ENCODE measurements around the gene TBX3. TPM values are rescaled to one million over a fixed set of nuclear protein-coding genes. Genes with fewer than 3 reads are reported as not detected.

Gene TBX3
- total and polyA plus RNA-seq, 5 donors from 2014 or later: not detected

- Histone ChIP-seq H3K9me3 (ENCODE audit: control insufficient read depth in 2 of 2, low read length in 2 of 2) (no peaks in the 10 kb centered on the region), H3K27me3 (ENCODE audit: control insufficient read depth, insufficient read depth, low read length) (no peaks in the 10 kb centered on the region), H3K36me3 (ENCODE audit: control insufficient read depth, insufficient read depth, low read length) (no peaks in the 10 kb centered on the region), H3K4me1 (ENCODE audit: control insufficient read depth, insufficient read depth, low read length, poor library complexity, severe bottlenecking) (no peaks in the 10 kb centered on the region), H3K27ac (ENCODE audit: insufficient read depth, low read length, poor library complexity, severe bottlenecking) (no peak overlapping the region), H3K4me3 (ENCODE audit: low read depth, low read length) (no peak overlapping the region)
- no peak overlapping the region for H3K27ac Mint-ChIP-seq
- no peaks in the 10 kb centered on the region for H3K36me3 Mint-ChIP-seq
- no peaks in the 10 kb centered on the region for H3K4me1 Mint-ChIP-seq
- H3K4me3 Mint-ChIP-seq: no peak overlapping the region
- no peak for DNase-seq
- H3K27me3 Mint-ChIP-seq: peaks cover 4% of the 10 kb centered on the region
- ATAC-seq (ENCODE audit: low read depth in 2 of 2): no peak
- no peaks in the 10 kb centered on the region for H3K9me3 Mint-ChIP-seq
These were observed 47.1 kb downstream of the TBX3 start for GRCh38 chr12:114636723-114637480.

GRCh38 chr12:114631242-114631641, 52.7 kb downstream of the TBX3 start:
- Histone ChIP-seq H3K4me1 (ENCODE audit: control insufficient read depth, insufficient read depth, low read length, poor library complexity, severe bottlenecking) (no peaks in the 10 kb centered on the region), H3K27ac (ENCODE audit: insufficient read depth, low read length, poor library complexity, severe bottlenecking) (no peak overlapping the region), H3K27me3 (ENCODE audit: control insufficient read depth, insufficient read depth, low read length) (no peaks in the 10 kb centered on the region), H3K36me3 (ENCODE audit: control insufficient read depth, insufficient read depth, low read length) (no peaks in the 10 kb centered on the region), H3K9me3 (ENCODE audit: control insufficient read depth in 2 of 2, low read length in 2 of 2) (no peaks in the 10 kb centered on the region), H3K4me3 (ENCODE audit: low read depth, low read length) (no peak overlapping the region)
- no peak for DNase-seq
- no peak for ATAC-seq (ENCODE audit: low read depth in 2 of 2)
- H3K9me3 Mint-ChIP-seq: no peaks in the 10 kb centered on the region
- H3K4me3 Mint-ChIP-seq: no peak overlapping the region
- H3K27me3 Mint-ChIP-seq: no peaks in the 10 kb centered on the region
- peak overlapping the region in 1 of 3 donors; percentile 9 for H3K27ac Mint-ChIP-seq
- no peaks in the 10 kb centered on the region for H3K4me1 Mint-ChIP-seq
- no peaks in the 10 kb centered on the region for H3K36me3 Mint-ChIP-seq

GRCh38 chr12:114628199-114628598, 55.8 kb downstream of the TBX3 start:
- no peaks in the 10 kb centered on the region for H3K4me1 ChIP-seq (ENCODE audit: control insufficient read depth, insufficient read depth, low read length, poor library complexity, severe bottlenecking)
- no peak overlapping the region for H3K4me3 ChIP-seq (ENCODE audit: low read depth, low read length)
- no peak overlapping the region for H3K4me3 Mint-ChIP-seq
- H3K36me3 Mint-ChIP-seq: no peaks in the 10 kb centered on the region
- DNase-seq: no peak
- H3K27ac ChIP-seq (ENCODE audit: insufficient read depth, low read length, poor library complexity, severe bottlenecking): no peak overlapping the region
- no peak overlapping the region for H3K27ac Mint-ChIP-seq
- H3K36me3 ChIP-seq (ENCODE audit: control insufficient read depth, insufficient read depth, low read length): no peaks in the 10 kb centered on the region
- no peaks in the 10 kb centered on the region for H3K27me3 ChIP-seq (ENCODE audit: control insufficient read depth, insufficient read depth, low read length)
- no peaks in the 10 kb centered on the region for H3K4me1 Mint-ChIP-seq
- no peaks in the 10 kb centered on the region for H3K27me3 Mint-ChIP-seq
- peaks cover 0 to 6% (median 0%) of the 10 kb centered on the region in 7 donors for H3K9me3 Mint-ChIP-seq
- H3K9me3 ChIP-seq (ENCODE audit: control insufficient read depth in 2 of 2, low read length in 2 of 2): no peaks in the 10 kb centered on the region
- no peak for ATAC-seq (ENCODE audit: low read depth in 2 of 2)

GRCh38 chr12:114627393-114627792, 56.6 kb downstream of the TBX3 start:
- peaks cover 0 to 6% (median 0%) of the 10 kb centered on the region in 7 donors for H3K9me3 Mint-ChIP-seq
- H3K4me3 ChIP-seq (ENCODE audit: low read depth, low read length): no peak overlapping the region
- H3K4me3 Mint-ChIP-seq: no peak overlapping the region
- H3K36me3 Mint-ChIP-seq: no peaks in the 10 kb centered on the region
- no peaks in the 10 kb centered on the region for H3K4me1 Mint-ChIP-seq
- no peaks in the 10 kb centered on the region for H3K4me1 ChIP-seq (ENCODE audit: control insufficient read depth, insufficient read depth, low read length, poor library complexity, severe bottlenecking)
- no peak overlapping the region for H3K27ac ChIP-seq (ENCODE audit: insufficient read depth, low read length, poor library complexity, severe bottlenecking)
- no peaks in the 10 kb centered on the region for H3K9me3 ChIP-seq (ENCODE audit: control insufficient read depth in 2 of 2, low read length in 2 of 2)
- H3K36me3 ChIP-seq (ENCODE audit: control insufficient read depth, insufficient read depth, low read length): no peaks in the 10 kb centered on the region
- no peaks in the 10 kb centered on the region for H3K27me3 ChIP-seq (ENCODE audit: control insufficient read depth, insufficient read depth, low read length)
- peaks cover 4% of the 10 kb centered on the region for H3K27me3 Mint-ChIP-seq
- no peak overlapping the region for H3K27ac Mint-ChIP-seq
- DNase-seq (no peak), ATAC-seq (ENCODE audit: low read depth in 2 of 2) (no peak)

- H3K4me3 Mint-ChIP-seq: no peak overlapping the region
- no peak overlapping the region for H3K27ac Mint-ChIP-seq
- DNase-seq (peak in 1 of 3 donors; percentile 30), ATAC-seq (ENCODE audit: low read depth in 2 of 2) (no peak)
- H3K36me3 Mint-ChIP-seq: no peaks in the 10 kb centered on the region
- peaks cover 0 to 6% (median 0%) of the 10 kb centered on the region in 7 donors for H3K9me3 Mint-ChIP-seq
- H3K27me3 Mint-ChIP-seq: peaks cover 4% of the 10 kb centered on the region
- no peaks in the 10 kb centered on the region for H3K4me1 Mint-ChIP-seq
- H3K27me3 ChIP-seq (ENCODE audit: control insufficient read depth, insufficient read depth, low read length): no peaks in the 10 kb centered on the region
- no peak overlapping the region for H3K27ac ChIP-seq (ENCODE audit: insufficient read depth, low read length, poor library complexity, severe bottlenecking)
- H3K36me3 ChIP-seq (ENCODE audit: control insufficient read depth, insufficient read depth, low read length): no peaks in the 10 kb centered on the region
- no peak overlapping the region for H3K4me3 ChIP-seq (ENCODE audit: low read depth, low read length)
- H3K9me3 ChIP-seq (ENCODE audit: control insufficient read depth in 2 of 2, low read length in 2 of 2): no peaks in the 10 kb centered on the region
- no peaks in the 10 kb centered on the region for H3K4me1 ChIP-seq (ENCODE audit: control insufficient read depth, insufficient read depth, low read length, poor library complexity, severe bottlenecking)
These were observed 58.6 kb downstream of the TBX3 start for GRCh38 chr12:114625294-114625851.

- H3K27ac Mint-ChIP-seq: no peak overlapping the region
- Histone ChIP-seq H3K27me3 (ENCODE audit: control insufficient read depth, insufficient read depth, low read length) (no peaks in the 10 kb centered on the region), H3K36me3 (ENCODE audit: control insufficient read depth, insufficient read depth, low read length) (no peaks in the 10 kb centered on the region), H3K4me1 (ENCODE audit: control insufficient read depth, insufficient read depth, low read length, poor library complexity, severe bottlenecking) (no peaks in the 10 kb centered on the region), H3K9me3 (ENCODE audit: control insufficient read depth in 2 of 2, low read length in 2 of 2) (no peaks in the 10 kb centered on the region), H3K4me3 (ENCODE audit: low read depth, low read length) (no peak overlapping the region), H3K27ac (ENCODE audit: insufficient read depth, low read length, poor library complexity, severe bottlenecking) (no peak overlapping the region)
- H3K9me3 Mint-ChIP-seq: peaks cover 0 to 9% (median 0%) of the 10 kb centered on the region in 7 donors
- no peak overlapping the region for H3K4me3 Mint-ChIP-seq
- H3K27me3 Mint-ChIP-seq: peaks cover 4% of the 10 kb centered on the region
- no peak for ATAC-seq (ENCODE audit: low read depth in 2 of 2)
- no peak for DNase-seq
- no peaks in the 10 kb centered on the region for H3K4me1 Mint-ChIP-seq
- H3K36me3 Mint-ChIP-seq: no peaks in the 10 kb centered on the region
These were observed 60.2 kb downstream of the TBX3 start for GRCh38 chr12:114623737-114624136.

All from CD4-positive, CD25-positive, alpha-beta regulatory T cell (primary cell).